ENCODE measurements around the gene LRP1. TPM values are rescaled to one million over a fixed set of nuclear protein-coding genes. Genes with fewer than 3 reads are reported as not detected.

LRP1 gene
- total RNA-seq, 1 donor from 2014 or later: 370 TPM

GRCh38 chr12:57151741-57152630, 23.7 kb downstream of the LRP1 start:
- ATAC-seq (no peak), DNase-seq (ENCODE audit: low spot score) (no peak)

- no peak for DNase-seq (ENCODE audit: low spot score)
- ATAC-seq: no peak
These were observed 24.4 kb downstream of the LRP1 start for GRCh38 chr12:57152639-57153038.

- peak; percentile 43 for ATAC-seq
- DNase-seq (ENCODE audit: low spot score): no peak
These were observed 25.2 kb downstream of the LRP1 start for GRCh38 chr12:57153415-57153997.

- no peak for ATAC-seq
- DNase-seq (ENCODE audit: low spot score): no peak
These were observed 25.8 kb downstream of the LRP1 start for GRCh38 chr12:57154076-57154475.

- DNase-seq (ENCODE audit: low spot score) (no peak), ATAC-seq (no peak)
These were observed 26.6 kb downstream of the LRP1 start for GRCh38 chr12:57154804-57155434.

- no peak for DNase-seq (ENCODE audit: low spot score)
- no peak for ATAC-seq
These were observed 28.6 kb downstream of the LRP1 start for GRCh38 chr12:57156701-57157403.

GRCh38 chr12:57157588-57158173, 29.4 kb downstream of the LRP1 start:
- ATAC-seq: no peak
- no peak for DNase-seq (ENCODE audit: low spot score)

GRCh38 chr12:57158186-57158585, 29.9 kb downstream of the LRP1 start:
- DNase-seq (ENCODE audit: low spot score) (no peak), ATAC-seq (no peak)

GRCh38 chr12:57158665-57159064, 30.4 kb downstream of the LRP1 start:
- DNase-seq (ENCODE audit: low spot score): no peak
- peak; percentile 20 for ATAC-seq

GRCh38 chr12:57159311-57159710, 31.0 kb downstream of the LRP1 start:
- DNase-seq (ENCODE audit: low spot score): no peak
- ATAC-seq: no peak

GRCh38 chr12:57160040-57160439, 31.8 kb downstream of the LRP1 start:
- ATAC-seq: no peak
- no peak for DNase-seq (ENCODE audit: low spot score)

GRCh38 chr12:57160741-57161140, 32.5 kb downstream of the LRP1 start:
- no peak for ATAC-seq
- DNase-seq (ENCODE audit: low spot score): no peak

GRCh38 chr12:57161491-57161890, 33.2 kb downstream of the LRP1 start:
- DNase-seq (ENCODE audit: low spot score): no peak

GRCh38 chr12:57162553-57163125, 34.4 kb downstream of the LRP1 start:
- no peak for DNase-seq (ENCODE audit: low spot score)
- ATAC-seq: no peak

More at GRCh38 chr12:57161491-57161890, 33.2 kb downstream of the LRP1 start:
- ATAC-seq: no peak

GRCh38 chr12:57164454-57164853, 36.2 kb downstream of the LRP1 start:
- no peak for DNase-seq (ENCODE audit: low spot score)
- no peak for ATAC-seq

- DNase-seq (ENCODE audit: low spot score) (no peak), ATAC-seq (no peak)
These were observed 36.8 kb downstream of the LRP1 start for GRCh38 chr12:57164966-57165625.

GRCh38 chr12:57165741-57166140, 37.5 kb downstream of the LRP1 start:
- peak; percentile 9 for ATAC-seq
- no peak for DNase-seq (ENCODE audit: low spot score)

GRCh38 chr12:57166971-57167371, 38.7 kb downstream of the LRP1 start:
- DNase-seq (ENCODE audit: low spot score) (no peak), ATAC-seq (no peak)

- ATAC-seq (no peak), DNase-seq (ENCODE audit: low spot score) (no peak)
These were observed 39.8 kb downstream of the LRP1 start for GRCh38 chr12:57168058-57168457.

All from left lobe of liver (tissue), 2 donors.